22Rv1 (cell line): ENCODE results near the gene DEAF1.

ENCODE experiments used
- H3K27ac ChIP-seq: fragments of 450-650 bp; 2 replicates; pipeline ENCODE4 v1.5.1; 2017
- CTCF ChIP-seq: fragments of 450-650 bp; IDR thresholded peaks from 2 replicates; pipeline ENCODE4 v1.5.1; 2017; ENCODE audit warnings: mild to moderate bottlenecking
- ZFX ChIP-seq: fragments of 450-650 bp; IDR thresholded peaks from 2 replicates; pipeline ENCODE4 v1.6.1; 2017; ENCODE audit warnings: antibody characterized with exemption, borderline replicate concordance

Gene DEAF1

GRCh38 chr11:703506-703905, 8.5 kb upstream of the DEAF1 start:
- no peak for TF ChIP-seq CTCF
- no peak for TF ChIP-seq ZFX
- H3K27ac ChIP-seq, result peak overlapping the region; percentile 92

GRCh38 chr11:702462-703461, 7.7 kb upstream of the DEAF1 start:
- TF ChIP-seq ZFX, result no peak
- TF ChIP-seq CTCF, result no peak
- H3K27ac ChIP-seq, result peak overlapping the region; percentile 92

- peak overlapping the region; percentile 92; the same call in 1 of the 2 replicates for H3K27ac ChIP-seq
- no peak for TF ChIP-seq ZFX
- no peak for TF ChIP-seq CTCF
These were observed 6.9 kb upstream of the DEAF1 start for GRCh38 chr11:701741-702461.

GRCh38 chr11:699753-700152, 4.7 kb upstream of the DEAF1 start:
- TF ChIP-seq ZFX (no peak), CTCF (no peak)
- H3K27ac ChIP-seq, result 0 out of 2 replicates have a peak overlapping the region, but pooled peaks have one; percentile 4

GRCh38 chr11:699116-699508, 4.1 kb upstream of the DEAF1 start:
- TF ChIP-seq CTCF, result no peak
- TF ChIP-seq ZFX, result no peak
- 0 out of 2 replicates have a peak overlapping the region, but pooled peaks have one; percentile 4 for H3K27ac ChIP-seq

- H3K27ac ChIP-seq, result no peak overlapping the region
- TF ChIP-seq ZFX (no peak), CTCF (no peak)
These were observed 3.6 kb upstream of the DEAF1 start for GRCh38 chr11:698493-699115.
